ENCODE results near the gene SMCHD1.

DNA sequence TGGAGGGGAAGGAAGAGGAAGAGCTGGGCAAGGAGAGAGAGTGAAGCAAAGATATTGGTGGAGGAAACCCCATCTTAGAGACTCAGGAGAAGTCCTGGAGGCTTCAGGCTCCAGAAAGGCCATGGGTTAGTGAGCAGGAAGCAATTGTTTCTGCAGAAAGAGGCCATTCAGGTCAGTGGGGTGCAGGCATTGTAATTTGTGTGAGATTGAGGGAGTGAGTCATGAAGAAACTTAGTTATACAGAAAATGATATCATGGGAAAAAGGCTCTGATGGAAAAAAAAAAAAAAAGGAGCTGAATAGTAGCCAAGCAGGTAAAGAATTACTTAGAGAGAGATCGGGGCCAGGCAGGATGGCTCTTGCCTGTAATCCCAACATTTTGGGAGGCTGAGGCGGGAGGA lies 195.3 kb downstream of the SMCHD1 start:
- TF ChIP-seq POLR2A (IDR thresholded peaks at IDR 0.05) = no peak
- TF ChIP-seq, protein P1, sequence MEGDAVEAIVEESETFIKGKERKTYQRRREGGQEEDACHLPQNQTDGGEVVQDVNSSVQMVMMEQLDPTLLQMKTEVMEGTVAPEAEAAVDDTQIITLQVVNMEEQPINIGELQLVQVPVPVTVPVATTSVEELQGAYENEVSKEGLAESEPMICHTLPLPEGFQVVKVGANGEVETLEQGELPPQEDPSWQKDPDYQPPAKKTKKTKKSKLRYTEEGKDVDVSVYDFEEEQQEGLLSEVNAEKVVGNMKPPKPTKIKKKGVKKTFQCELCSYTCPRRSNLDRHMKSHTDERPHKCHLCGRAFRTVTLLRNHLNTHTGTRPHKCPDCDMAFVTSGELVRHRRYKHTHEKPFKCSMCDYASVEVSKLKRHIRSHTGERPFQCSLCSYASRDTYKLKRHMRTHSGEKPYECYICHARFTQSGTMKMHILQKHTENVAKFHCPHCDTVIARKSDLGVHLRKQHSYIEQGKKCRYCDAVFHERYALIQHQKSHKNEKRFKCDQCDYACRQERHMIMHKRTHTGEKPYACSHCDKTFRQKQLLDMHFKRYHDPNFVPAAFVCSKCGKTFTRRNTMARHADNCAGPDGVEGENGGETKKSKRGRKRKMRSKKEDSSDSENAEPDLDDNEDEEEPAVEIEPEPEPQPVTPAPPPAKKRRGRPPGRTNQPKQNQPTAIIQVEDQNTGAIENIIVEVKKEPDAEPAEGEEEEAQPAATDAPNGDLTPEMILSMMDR (IDR thresholded peaks at IDR 0.05) = no peak

Data from right lobe of liver (tissue), 4 donors.